GM10248 (cell line): Measurements from ENCODE around the gene SLC6A3.

ENCODE experiments used
- CTCF ChIA-PET: fragments of 300-600 bp; sonication (Branson Sonifier 250); formaldehyde crosslinking; extraction: SDS; loops from one replicate; lab custom pipeline; 2021; ENCODE audit warnings: antibody characterized with exemption; lab: Yijun Ruan, JAX
- POLR2A ChIA-PET: fragments of 350-650 bp; sonication (Branson Sonifier 250); formaldehyde crosslinking; extraction: SDS; loops from one replicate; lab custom pipeline; 2020; ENCODE audit warnings: antibody characterized with exemption; lab: Yijun Ruan, JAX
- DNase-seq: peaks from one replicate; pipeline ENCODE4 v3.0.0; 2012; ENCODE audit errors: extremely low spot score
- TF ChIP-seq, protein P1 (sequence below): IDR thresholded peaks from 2 replicates; pipeline ENCODE4 v1.5.1; 2012; ENCODE audit warnings: mild to moderate bottlenecking, low read depth; ENCODE audit errors: extremely low read depth, missing control alignments, control extremely low read depth

SLC6A3 gene

GRCh38 chr5:1438871-1439270 lies 6.4 kb downstream of the SLC6A3 start:
- CTCF ChIA-PET = no interaction called here
- POLR2A ChIA-PET = no interaction called here
- TF ChIP-seq, protein P1, sequence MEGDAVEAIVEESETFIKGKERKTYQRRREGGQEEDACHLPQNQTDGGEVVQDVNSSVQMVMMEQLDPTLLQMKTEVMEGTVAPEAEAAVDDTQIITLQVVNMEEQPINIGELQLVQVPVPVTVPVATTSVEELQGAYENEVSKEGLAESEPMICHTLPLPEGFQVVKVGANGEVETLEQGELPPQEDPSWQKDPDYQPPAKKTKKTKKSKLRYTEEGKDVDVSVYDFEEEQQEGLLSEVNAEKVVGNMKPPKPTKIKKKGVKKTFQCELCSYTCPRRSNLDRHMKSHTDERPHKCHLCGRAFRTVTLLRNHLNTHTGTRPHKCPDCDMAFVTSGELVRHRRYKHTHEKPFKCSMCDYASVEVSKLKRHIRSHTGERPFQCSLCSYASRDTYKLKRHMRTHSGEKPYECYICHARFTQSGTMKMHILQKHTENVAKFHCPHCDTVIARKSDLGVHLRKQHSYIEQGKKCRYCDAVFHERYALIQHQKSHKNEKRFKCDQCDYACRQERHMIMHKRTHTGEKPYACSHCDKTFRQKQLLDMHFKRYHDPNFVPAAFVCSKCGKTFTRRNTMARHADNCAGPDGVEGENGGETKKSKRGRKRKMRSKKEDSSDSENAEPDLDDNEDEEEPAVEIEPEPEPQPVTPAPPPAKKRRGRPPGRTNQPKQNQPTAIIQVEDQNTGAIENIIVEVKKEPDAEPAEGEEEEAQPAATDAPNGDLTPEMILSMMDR = no peak
- no peak for DNase-seq

DNA sequence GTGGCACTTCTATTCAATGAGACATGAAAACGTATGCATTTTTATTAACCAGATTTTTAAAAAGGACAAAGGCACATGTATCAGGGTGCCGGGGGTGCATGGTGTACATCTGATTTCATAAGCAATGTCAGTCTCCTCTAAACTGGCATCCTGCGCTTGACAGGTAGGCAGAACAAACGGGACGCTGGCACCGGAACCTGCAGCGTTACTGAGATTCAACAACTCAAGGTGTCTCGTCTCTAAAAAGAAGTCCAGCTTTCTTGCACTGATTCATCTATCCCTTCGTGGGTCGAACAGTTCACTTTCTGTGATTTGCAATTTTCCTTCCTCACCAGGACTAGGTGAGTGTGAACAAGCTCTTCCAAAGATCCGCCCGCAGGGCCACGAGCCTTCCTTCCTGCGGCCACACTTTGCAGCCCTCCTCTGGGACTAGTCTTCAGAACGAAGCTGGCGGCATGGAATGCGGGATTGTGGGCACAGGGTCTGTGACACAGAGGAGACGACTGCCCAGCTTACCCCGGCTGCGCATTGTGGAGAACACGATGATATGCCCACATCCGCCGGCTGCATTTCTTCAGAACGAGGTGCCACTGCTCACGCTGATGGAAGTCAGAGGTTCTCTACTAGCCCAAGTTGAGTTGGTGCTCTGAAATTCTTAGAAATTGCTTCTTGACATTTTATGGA lies 7.2 kb downstream of the SLC6A3 start:
- ChIA-PET POLR2A (no interaction called here), CTCF (no interaction called here)
- TF ChIP-seq, protein P1 = no peak
- DNase-seq = no peak

GRCh38 chr5:1437226-1437829 lies 7.9 kb downstream of the SLC6A3 start:
- CTCF ChIA-PET = no interaction called here
- no peak for DNase-seq
- TF ChIP-seq, protein P1 = no peak
- POLR2A ChIA-PET = no interaction called here

DNA sequence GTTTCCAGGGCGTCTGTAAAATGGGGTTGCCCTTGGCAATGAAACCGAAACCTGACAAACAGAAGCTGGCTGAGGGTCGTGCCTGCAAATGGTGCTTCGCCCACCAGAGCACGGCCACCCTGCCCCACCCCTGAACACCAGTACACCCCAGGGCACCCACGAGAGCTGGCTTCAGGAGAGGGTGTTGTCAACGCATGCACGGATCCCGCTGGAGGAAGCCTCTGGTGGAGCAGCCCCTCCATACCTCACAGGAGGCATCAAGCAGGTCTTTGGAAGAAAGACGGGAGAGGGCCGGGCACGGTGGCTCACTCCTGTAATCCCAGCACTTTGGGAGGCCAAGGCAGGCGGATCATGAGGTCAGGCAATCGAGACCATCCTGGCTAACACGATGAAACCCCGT lies 8.6 kb downstream of the SLC6A3 start:
- ChIA-PET CTCF (interaction anchor here (1.0 kb wide), 1 partner anchor 23 kb away, joined by 3 read pairs; no protein-coding TSS in a partner anchor), POLR2A (no interaction called here)
- TF ChIP-seq, protein P1 = no peak
- no peak for DNase-seq

GRCh38 chr5:1436036-1436435 lies 9.2 kb downstream of the SLC6A3 start:
- ChIA-PET POLR2A (no interaction called here), CTCF (interaction anchor here (1.0 kb wide), 1 partner anchor 22 kb away, joined by 3 read pairs; no protein-coding TSS in a partner anchor)
- TF ChIP-seq, protein P1 = no peak

DNA sequence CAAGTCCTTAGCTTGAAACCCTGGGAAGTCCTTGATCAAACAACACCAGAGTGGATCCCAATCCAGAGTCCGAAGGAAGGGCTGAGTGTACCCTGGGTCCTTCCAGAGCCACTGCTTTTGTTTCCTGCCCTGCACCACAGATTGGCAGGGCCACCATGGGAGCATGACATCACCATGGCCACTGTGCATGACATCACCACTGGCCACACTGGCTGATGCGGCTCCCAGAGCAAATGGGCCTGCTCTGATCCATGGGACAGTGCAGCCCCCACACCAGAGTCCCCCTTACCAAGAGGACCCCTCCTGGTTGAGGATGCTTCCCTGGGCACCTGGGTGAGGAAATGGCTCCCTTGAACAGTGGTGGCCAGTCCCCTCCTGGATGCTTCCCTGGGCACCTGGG lies 9.9 kb downstream of the SLC6A3 start:
- ChIA-PET POLR2A (no interaction called here), CTCF (interaction anchor here (1.0 kb wide), 1 partner anchor 21 kb away, joined by 3 read pairs; no protein-coding TSS in a partner anchor)
- no peak for DNase-seq
- TF ChIP-seq, protein P1 = no peak

More at GRCh38 chr5:1436036-1436435, 9.2 kb downstream of the SLC6A3 start:
- no peak for DNase-seq
